Measurements from ENCODE around the gene MYD88.
A peak's percentile ranks its signal among the peaks of the same experiment; 100 is the strongest.

Gene MYD88

DNA sequence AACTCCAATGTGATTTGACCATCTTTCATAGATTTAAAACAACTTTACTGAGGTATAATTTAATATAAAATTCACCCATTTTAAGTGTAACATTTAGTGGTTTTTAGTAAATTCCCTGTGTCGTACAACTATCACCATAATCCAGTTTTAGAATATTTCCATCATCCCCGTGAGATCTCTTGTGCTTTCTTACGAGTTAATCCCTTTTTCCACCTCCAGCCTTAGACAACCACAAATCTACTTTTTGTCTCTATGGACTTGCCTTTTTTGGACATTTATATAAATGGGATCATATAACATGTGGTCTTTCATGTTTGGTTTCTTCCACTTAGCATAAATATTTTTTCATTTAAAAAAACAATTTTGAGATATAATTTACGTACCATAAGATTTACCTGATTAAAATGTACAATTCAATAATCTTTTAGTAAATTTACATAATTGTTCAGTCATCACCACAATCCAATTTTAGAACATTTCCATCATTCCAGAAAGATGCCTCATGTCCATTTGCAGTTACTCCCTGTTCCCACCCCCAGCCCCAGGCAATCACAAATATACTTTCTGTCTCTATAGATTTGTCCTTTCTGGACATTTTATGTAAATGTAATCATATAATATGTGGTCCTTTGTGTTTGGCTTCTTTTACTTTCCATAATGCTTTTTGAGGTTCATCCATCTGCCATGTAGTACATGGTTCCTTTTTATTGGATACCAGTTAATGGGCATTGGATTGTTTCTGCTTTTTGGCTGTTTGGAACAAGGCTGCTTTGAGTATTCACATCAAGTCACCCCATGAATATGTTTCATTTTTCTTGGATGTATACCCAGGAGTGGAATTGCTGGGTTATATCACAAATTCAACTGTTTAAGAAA is 29.9 kb downstream of the MYD88 start:
- peak; percentile 42 for DNase-seq (ENCODE audit: low read depth)
- in situ Hi-C loops (cut with HindIII; ENCODE audit: low sequenced_read_pairs): no loop called here

DNA sequence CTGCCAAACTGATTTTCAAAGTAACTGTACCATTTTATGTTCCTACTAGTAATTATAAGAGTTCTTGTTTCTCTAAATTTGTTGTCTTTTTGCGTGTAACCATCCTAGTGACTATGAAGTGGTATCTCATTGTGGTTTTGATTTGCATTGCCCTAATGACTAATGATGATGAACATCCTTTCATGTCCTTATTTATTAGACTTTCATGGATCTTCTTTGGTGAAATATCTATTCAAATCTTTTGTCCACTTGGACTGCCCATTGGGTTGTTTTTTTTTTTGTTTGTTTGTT is 30.5 kb downstream of the MYD88 start:
- in situ Hi-C loops (cut with HindIII; ENCODE audit: low sequenced_read_pairs): no loop called here
- TF ChIP-seq, protein P1, sequence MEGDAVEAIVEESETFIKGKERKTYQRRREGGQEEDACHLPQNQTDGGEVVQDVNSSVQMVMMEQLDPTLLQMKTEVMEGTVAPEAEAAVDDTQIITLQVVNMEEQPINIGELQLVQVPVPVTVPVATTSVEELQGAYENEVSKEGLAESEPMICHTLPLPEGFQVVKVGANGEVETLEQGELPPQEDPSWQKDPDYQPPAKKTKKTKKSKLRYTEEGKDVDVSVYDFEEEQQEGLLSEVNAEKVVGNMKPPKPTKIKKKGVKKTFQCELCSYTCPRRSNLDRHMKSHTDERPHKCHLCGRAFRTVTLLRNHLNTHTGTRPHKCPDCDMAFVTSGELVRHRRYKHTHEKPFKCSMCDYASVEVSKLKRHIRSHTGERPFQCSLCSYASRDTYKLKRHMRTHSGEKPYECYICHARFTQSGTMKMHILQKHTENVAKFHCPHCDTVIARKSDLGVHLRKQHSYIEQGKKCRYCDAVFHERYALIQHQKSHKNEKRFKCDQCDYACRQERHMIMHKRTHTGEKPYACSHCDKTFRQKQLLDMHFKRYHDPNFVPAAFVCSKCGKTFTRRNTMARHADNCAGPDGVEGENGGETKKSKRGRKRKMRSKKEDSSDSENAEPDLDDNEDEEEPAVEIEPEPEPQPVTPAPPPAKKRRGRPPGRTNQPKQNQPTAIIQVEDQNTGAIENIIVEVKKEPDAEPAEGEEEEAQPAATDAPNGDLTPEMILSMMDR (IDR thresholded peaks at IDR 0.05; ENCODE audit: low read depth, low read length, missing control alignments): no peak
- no peak overlapping the region for H3K4me3 ChIP-seq (ENCODE audit: low read depth, low read length)
- DNase-seq (ENCODE audit: low read depth): no peak

More for the DNA sequence above, 29.9 kb downstream of the MYD88 start:
- H3K4me3 ChIP-seq (ENCODE audit: low read depth, low read length): no peak overlapping the region
- TF ChIP-seq, protein P1 (IDR thresholded peaks at IDR 0.05; ENCODE audit: low read depth, low read length, missing control alignments): no peak

DNA sequence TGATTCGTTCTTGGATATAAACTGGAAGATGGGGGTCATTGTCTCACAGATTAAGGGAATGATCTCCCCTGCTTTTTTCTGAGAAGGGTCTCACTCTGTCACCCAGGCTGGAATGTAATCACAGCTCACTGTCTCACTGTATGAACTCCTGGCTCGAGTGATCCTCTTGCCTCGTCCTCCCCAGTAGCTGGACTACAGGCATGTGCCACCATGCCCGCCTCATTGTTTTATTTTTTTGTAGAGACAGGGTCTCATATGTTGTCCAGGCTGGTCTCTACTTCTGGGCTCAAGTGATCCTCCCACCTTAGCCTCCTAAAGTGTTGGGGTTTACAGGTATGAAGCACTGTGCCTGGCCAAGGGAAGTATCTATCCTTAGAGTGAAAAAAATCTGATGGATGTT is 32.3 kb downstream of the MYD88 start:
- H3K4me3 ChIP-seq (ENCODE audit: low read depth, low read length): no peak overlapping the region
- TF ChIP-seq, protein P1 (IDR thresholded peaks at IDR 0.05; ENCODE audit: low read depth, low read length, missing control alignments): no peak
- no peak for DNase-seq (ENCODE audit: low read depth)
- in situ Hi-C loops (cut with HindIII; ENCODE audit: low sequenced_read_pairs): no loop called here

DNA sequence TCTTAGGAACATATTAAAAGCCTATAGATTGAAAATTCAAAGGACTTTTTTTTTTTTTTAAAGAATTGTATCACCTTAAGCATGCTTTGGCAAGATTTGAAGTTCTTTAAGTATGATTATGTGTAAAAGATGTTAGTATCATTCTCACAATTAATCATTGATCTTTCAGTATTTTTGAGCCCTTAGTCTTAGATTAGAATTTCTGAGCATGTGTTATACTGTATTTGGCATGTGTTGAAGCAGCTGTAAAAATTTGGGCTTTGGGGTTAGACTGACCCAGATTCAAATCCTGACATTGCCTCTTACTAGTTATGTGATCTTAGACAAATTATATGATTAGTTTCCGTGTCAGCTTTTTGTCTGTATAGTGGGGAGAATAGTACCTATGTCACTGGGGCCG is 33.2 kb downstream of the MYD88 start:
- H3K4me3 ChIP-seq (ENCODE audit: low read depth, low read length): no peak overlapping the region
- in situ Hi-C loops (cut with HindIII; ENCODE audit: low sequenced_read_pairs): no loop called here
- TF ChIP-seq, protein P1 (IDR thresholded peaks at IDR 0.05; ENCODE audit: low read depth, low read length, missing control alignments): no peak

DNA sequence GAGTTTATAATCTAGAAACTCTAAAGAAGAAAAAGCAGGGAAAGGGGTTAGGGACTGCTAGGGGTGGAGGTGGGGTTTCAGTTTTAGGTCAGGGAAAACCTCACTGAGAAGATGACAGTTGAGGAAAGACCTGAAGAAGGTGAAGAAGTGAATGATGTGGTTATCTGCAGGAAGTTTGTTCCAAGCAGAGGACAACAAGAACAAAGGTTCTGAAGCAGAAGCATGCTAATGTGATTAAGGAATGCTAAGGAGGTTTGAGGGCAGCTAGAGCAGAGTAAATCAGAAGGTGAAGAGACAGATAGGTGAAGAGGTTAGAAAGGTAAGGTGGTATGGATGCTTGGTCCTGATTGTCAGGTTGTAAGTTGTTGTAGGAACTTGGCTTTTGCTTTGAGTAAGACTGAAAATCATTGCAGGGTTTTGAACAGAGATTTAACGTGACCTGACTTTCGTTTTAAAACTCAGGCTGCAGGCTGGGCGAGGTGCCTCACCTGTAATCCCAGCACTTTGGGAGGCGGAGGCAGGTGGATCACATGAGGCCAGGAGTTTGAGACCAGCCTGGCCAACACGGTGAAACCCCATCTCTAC is 35.5 kb downstream of the MYD88 start:
- no peak overlapping the region for H3K4me3 ChIP-seq (ENCODE audit: low read depth, low read length)
- TF ChIP-seq, protein P1 (IDR thresholded peaks at IDR 0.05; ENCODE audit: low read depth, low read length, missing control alignments): no peak
- in situ Hi-C loops (cut with HindIII; ENCODE audit: low sequenced_read_pairs): no loop called here
- no peak for DNase-seq (ENCODE audit: low read depth)

More for the DNA sequence above, 33.2 kb downstream of the MYD88 start:
- no peak for DNase-seq (ENCODE audit: low read depth)

DNA sequence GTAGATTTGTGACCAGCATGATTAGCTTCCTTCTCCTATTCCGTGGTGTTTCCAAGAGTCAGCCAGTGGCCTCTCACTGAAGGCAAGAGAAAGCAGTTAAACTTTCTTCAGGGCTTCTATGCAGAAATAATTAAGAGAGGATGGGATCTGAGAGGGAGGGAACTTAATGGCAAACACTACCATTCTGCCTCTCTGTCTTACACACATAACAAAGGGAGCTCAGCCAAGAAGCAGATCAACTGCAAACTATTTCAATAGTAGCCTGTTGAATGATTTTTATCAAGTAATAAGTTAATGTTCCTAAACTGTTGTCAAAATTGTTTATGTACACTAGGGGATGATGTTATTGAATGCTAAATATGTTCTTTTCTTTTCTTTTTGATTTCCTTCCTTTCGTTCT is 38.7 kb downstream of the MYD88 start:
- H3K4me3 ChIP-seq (ENCODE audit: low read depth, low read length): no peak overlapping the region
- DNase-seq (ENCODE audit: low read depth): no peak
- in situ Hi-C loops (cut with HindIII; ENCODE audit: low sequenced_read_pairs): no loop called here
- TF ChIP-seq, protein P1 (IDR thresholded peaks at IDR 0.05; ENCODE audit: low read depth, low read length, missing control alignments): no peak

Measured in astrocyte of the cerebellum (primary cell).